Liver (tissue), 9 donors: ENCODE results near the gene GTF2E1. TPM values are rescaled to one million over a fixed set of nuclear protein-coding genes. Genes with fewer than 3 reads are reported as not detected.

Source experiments
- DNase-seq: peaks from one replicate; pipeline ENCODE4 v3.0.0-alpha.2; 2017; ENCODE audit warnings: low spot score
- H3K27ac ChIP-seq, 2 donors: one replicate each; pipeline ENCODE4 v1.7.0; 2013; ENCODE audit warnings: inconsistent platforms in 2 of 2, low read length in 2 of 2, control low read depth in 1 of 2, low read depth in 1 of 2, mild to moderate bottlenecking in 1 of 2
- H3K27me3 ChIP-seq, 4 donors: one replicate each; pipeline versions ENCODE4 v1.6.1 to v1.7.0; 2013; ENCODE audit warnings: low read length in 3 of 4, inconsistent platforms in 1 of 4, mild to moderate bottlenecking in 1 of 4, moderate library complexity in 1 of 4; ENCODE audit not compliant: control insufficient read depth in 4 of 4, insufficient read depth in 4 of 4
- H3K36me3 ChIP-seq, 4 donors: one replicate each; pipeline versions ENCODE4 v1.6.1 to v1.7.0; 2013; ENCODE audit warnings: low read length in 3 of 4, mild to moderate bottlenecking in 3 of 4, low read depth in 1 of 4, moderate library complexity in 1 of 4; ENCODE audit not compliant: control insufficient read depth in 4 of 4, insufficient read depth in 3 of 4
- H3K4me1 ChIP-seq, 4 donors: one replicate each; pipeline versions ENCODE4 v1.6.1 to v1.7.0; 2013; ENCODE audit warnings: low read length in 3 of 4, mild to moderate bottlenecking in 3 of 4, moderate library complexity in 1 of 4; ENCODE audit not compliant: control insufficient read depth in 4 of 4, insufficient read depth in 4 of 4
- H3K4me3 ChIP-seq, 3 donors: one replicate each; pipeline versions ENCODE4 v1.6.1 to v1.7.0; 2013; ENCODE audit warnings: low read length in 3 of 3, control low read depth in 1 of 3, low read depth in 1 of 3, mild to moderate bottlenecking in 1 of 3
- H3K9ac ChIP-seq, 2 donors: one replicate each; pipeline ENCODE4 v1.7.0; 2013; ENCODE audit warnings: low read length in 2 of 2, mild to moderate bottlenecking in 2 of 2, moderate library complexity in 2 of 2, control low read depth in 1 of 2, low read depth in 1 of 2
- H3K9me3 ChIP-seq, 4 donors: one replicate each; pipeline versions ENCODE4 v1.6.1 to v1.7.0; 2013; ENCODE audit warnings: low read length in 3 of 4; ENCODE audit not compliant: control insufficient read depth in 4 of 4
- EGR1 ChIP-seq, 2 donors: IDR thresholded peaks; 2 replicates each; pipeline ENCODE4 v1.6.1; 2016 to 2018; ENCODE audit warnings: antibody characterized with exemption in 2 of 2, low read depth in 2 of 2
- FOXA1 ChIP-seq: IDR thresholded peaks from 2 replicates; pipeline ENCODE4 v1.6.1; 2016; ENCODE audit warnings: antibody characterized with exemption
- FOXA2 ChIP-seq: IDR thresholded peaks from 2 replicates; pipeline ENCODE4 v1.6.1; 2016; ENCODE audit warnings: antibody characterized with exemption
- GABPA ChIP-seq, 2 donors: IDR thresholded peaks in 1 of 2; conservative IDR thresholded peaks in 1 of 2; 2 replicates each; pipeline ENCODE4 v1.6.1; 2016; ENCODE audit warnings: antibody characterized with exemption in 2 of 2, mild to moderate bottlenecking in 1 of 2, moderate library complexity in 1 of 2
- HNF4A ChIP-seq, 2 donors: conservative IDR thresholded peaks; 2 replicates each; pipeline ENCODE4 v1.6.1; 2016; ENCODE audit warnings: antibody characterized with exemption in 2 of 2, mild to moderate bottlenecking in 2 of 2
- HNF4G ChIP-seq: IDR thresholded peaks from 2 replicates; pipeline ENCODE4 v1.6.1; 2016; ENCODE audit warnings: antibody characterized with exemption
- JUND ChIP-seq, 2 donors: IDR thresholded peaks; 2 replicates each; pipeline ENCODE4 v1.6.1; 2016; ENCODE audit warnings: antibody characterized with exemption in 2 of 2
- NR2F2 ChIP-seq: IDR thresholded peaks from 2 replicates; pipeline ENCODE4 v1.6.1; 2016; ENCODE audit warnings: antibody characterized with exemption
- RXRA ChIP-seq, 2 donors: IDR thresholded peaks; 2 replicates each; pipeline ENCODE4 v1.6.1; 2017 to 2018; ENCODE audit warnings: antibody characterized with exemption in 2 of 2, mild to moderate bottlenecking in 1 of 2
- SP1 ChIP-seq: IDR thresholded peaks from 2 replicates; pipeline ENCODE4 v1.6.1; 2018; ENCODE audit warnings: antibody characterized with exemption, mild to moderate bottlenecking
- TAF1 ChIP-seq: conservative IDR thresholded peaks from 2 replicates; pipeline ENCODE4 v1.6.1; 2016; ENCODE audit warnings: antibody characterized with exemption, mild to moderate bottlenecking
- YY1 ChIP-seq: IDR thresholded peaks from 2 replicates; pipeline ENCODE4 v1.6.1; 2016; ENCODE audit warnings: antibody characterized with exemption, mild to moderate bottlenecking
- WGBS: extraction: QIAGEN DNeasy Blood & Tissue Kit; methylation state at CpG from one replicate; pipeline ENCODE4 v1.1.7; 2013; 5-methylcytosine and 5-hydroxymethylcytosine counted together
- polyA plus RNA-seq, 2 donors: library from polyadenylated mRNA; stranded (reverse) in 1 of 2; unstranded in 1 of 2; fragments of 200-250 nt in 1 of 2; fragments of >200 nt in 1 of 2; fragmentation: Nextera tagmentation in 1 of 2; extraction: Ambion mirVana in 1 of 2; gene quantifications; one replicate each; pipeline versions ENCODE4 v1.2.1 to v1.2.3, GENCODE V29; 2013 to 2015
- total RNA-seq, 2 donors: library from RNA; depleted of rRNA; stranded (reverse); fragments of >200 nt; gene quantifications; one replicate each; pipeline ENCODE4 v1.2.3, GENCODE V29; 2014
- TF ChIP-seq, protein P1 (sequence below): IDR thresholded peaks from 2 replicates; pipeline ENCODE4 v1.6.1; 2016; ENCODE audit warnings: antibody characterized with exemption
- TF ChIP-seq, protein P2 (sequence below): IDR thresholded peaks from 2 replicates; pipeline ENCODE4 v1.6.1; 2016; ENCODE audit warnings: antibody characterized with exemption, mild to moderate bottlenecking
- TF ChIP-seq, protein P3 (sequence below): fragments of 150-350 bp; IDR thresholded peaks from 2 replicates; pipeline ENCODE4 v1.5.1; 2017; ENCODE audit warnings: improper control_type of control experiment, low read depth, low read length; ENCODE audit not compliant: missing input control
- TF ChIP-seq, protein P4 (sequence below): IDR thresholded peaks from 2 replicates; pipeline ENCODE4 v1.6.1; 2016; ENCODE audit warnings: antibody characterized with exemption
- donor health status: healthy.
- donor health status: healthy.
- donor health status: healthy.
- donor health status: healthy.
- donor health status: healthy.

The GTF2E1 gene
- total and polyA plus RNA-seq, 4 donors = 2.3 to 9.5 (median 3.9) TPM

DNA sequence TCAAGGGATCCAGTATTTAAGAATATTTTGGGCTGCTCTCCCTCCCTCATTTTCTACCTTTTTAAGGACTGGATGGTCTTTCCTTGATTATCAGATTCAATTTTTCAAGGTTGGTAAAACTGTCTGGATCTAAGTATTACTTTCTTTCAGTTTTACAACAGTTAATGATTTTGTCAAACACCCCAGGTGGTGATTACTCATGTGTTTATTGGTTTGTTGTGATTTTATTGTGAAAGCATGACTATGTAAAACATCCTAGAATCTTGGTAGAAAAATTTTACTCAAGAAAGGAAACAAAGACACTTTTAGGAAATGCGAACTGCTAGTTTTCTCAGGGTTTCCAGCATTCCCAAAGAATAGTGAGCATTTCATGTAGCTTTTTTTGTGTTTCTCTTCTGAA lies 7.3 kb downstream of the GTF2E1 start:
- TF ChIP-seq FOXA2 (no peak), HNF4A (conservative IDR thresholded peaks at IDR 0.05) (no peak), FOXA1 (no peak), TAF1 (no peak), YY1 (no peak), HNF4G (no peak), JUND (IDR thresholded peaks at IDR 0.05) (no peak)
- TF ChIP-seq, protein P1, sequence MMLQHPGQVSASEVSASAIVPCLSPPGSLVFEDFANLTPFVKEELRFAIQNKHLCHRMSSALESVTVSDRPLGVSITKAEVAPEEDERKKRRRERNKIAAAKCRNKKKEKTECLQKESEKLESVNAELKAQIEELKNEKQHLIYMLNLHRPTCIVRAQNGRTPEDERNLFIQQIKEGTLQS = no peak
- TF ChIP-seq, protein P2, sequence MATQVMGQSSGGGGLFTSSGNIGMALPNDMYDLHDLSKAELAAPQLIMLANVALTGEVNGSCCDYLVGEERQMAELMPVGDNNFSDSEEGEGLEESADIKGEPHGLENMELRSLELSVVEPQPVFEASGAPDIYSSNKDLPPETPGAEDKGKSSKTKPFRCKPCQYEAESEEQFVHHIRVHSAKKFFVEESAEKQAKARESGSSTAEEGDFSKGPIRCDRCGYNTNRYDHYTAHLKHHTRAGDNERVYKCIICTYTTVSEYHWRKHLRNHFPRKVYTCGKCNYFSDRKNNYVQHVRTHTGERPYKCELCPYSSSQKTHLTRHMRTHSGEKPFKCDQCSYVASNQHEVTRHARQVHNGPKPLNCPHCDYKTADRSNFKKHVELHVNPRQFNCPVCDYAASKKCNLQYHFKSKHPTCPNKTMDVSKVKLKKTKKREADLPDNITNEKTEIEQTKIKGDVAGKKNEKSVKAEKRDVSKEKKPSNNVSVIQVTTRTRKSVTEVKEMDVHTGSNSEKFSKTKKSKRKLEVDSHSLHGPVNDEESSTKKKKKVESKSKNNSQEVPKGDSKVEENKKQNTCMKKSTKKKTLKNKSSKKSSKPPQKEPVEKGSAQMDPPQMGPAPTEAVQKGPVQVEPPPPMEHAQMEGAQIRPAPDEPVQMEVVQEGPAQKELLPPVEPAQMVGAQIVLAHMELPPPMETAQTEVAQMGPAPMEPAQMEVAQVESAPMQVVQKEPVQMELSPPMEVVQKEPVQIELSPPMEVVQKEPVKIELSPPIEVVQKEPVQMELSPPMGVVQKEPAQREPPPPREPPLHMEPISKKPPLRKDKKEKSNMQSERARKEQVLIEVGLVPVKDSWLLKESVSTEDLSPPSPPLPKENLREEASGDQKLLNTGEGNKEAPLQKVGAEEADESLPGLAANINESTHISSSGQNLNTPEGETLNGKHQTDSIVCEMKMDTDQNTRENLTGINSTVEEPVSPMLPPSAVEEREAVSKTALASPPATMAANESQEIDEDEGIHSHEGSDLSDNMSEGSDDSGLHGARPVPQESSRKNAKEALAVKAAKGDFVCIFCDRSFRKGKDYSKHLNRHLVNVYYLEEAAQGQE = no peak
- TF ChIP-seq, protein P3, sequence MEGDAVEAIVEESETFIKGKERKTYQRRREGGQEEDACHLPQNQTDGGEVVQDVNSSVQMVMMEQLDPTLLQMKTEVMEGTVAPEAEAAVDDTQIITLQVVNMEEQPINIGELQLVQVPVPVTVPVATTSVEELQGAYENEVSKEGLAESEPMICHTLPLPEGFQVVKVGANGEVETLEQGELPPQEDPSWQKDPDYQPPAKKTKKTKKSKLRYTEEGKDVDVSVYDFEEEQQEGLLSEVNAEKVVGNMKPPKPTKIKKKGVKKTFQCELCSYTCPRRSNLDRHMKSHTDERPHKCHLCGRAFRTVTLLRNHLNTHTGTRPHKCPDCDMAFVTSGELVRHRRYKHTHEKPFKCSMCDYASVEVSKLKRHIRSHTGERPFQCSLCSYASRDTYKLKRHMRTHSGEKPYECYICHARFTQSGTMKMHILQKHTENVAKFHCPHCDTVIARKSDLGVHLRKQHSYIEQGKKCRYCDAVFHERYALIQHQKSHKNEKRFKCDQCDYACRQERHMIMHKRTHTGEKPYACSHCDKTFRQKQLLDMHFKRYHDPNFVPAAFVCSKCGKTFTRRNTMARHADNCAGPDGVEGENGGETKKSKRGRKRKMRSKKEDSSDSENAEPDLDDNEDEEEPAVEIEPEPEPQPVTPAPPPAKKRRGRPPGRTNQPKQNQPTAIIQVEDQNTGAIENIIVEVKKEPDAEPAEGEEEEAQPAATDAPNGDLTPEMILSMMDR = no peak
- TF ChIP-seq, protein P4, sequence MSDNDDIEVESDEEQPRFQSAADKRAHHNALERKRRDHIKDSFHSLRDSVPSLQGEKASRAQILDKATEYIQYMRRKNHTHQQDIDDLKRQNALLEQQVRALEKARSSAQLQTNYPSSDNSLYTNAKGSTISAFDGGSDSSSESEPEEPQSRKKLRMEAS = no peak

DNA sequence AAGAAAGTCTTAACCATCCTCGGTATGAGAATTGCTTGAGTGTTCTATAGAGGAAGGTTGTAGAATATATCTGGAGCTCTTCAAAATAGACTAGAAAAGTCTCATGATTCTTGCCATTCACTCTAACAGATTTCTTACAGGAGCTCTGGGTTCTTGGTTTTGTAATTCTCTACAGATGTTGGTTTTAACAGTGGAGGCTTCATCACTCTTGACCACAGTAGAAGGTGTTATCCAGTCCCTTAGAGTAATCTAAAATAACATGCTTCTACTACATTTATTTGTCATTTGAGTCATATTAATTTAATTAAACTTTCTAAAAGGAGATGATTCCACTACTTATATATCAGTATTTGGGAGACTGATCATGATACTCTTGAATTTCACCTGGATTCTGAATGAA lies 9.7 kb downstream of the GTF2E1 start:
- no peak for DNase-seq
- Histone ChIP-seq H3K9me3 (no peaks in the 10 kb centered on the region), H3K36me3 (peaks cover 0 to 6% (median 3%) of the 10 kb centered on the region in 4 donors), H3K27ac (no peak overlapping the region), H3K27me3 (no peaks in the 10 kb centered on the region), H3K4me1 (no peaks in the 10 kb centered on the region), H3K4me3 (no peak overlapping the region), H3K9ac (no peak overlapping the region)
- TF ChIP-seq YY1 = no peak
- TF ChIP-seq FOXA2 = no peak
- TF ChIP-seq, protein P3 = no peak
- no peak for TF ChIP-seq HNF4A (conservative IDR thresholded peaks at IDR 0.05)
- TF ChIP-seq GABPA (IDR thresholded peaks at IDR 0.05 in 1 of 2, conservative IDR thresholded peaks at IDR 0.05 in 1 of 2) = no peak
- TF ChIP-seq, protein P2 = no peak
- TF ChIP-seq, protein P4 = no peak
- TF ChIP-seq, protein P1 = no peak
- TF ChIP-seq JUND (IDR thresholded peaks at IDR 0.05) = no peak
- no peak for TF ChIP-seq SP1
- no peak for TF ChIP-seq RXRA (IDR thresholded peaks at IDR 0.05)
- no peak for TF ChIP-seq FOXA1
- TF ChIP-seq NR2F2 = no peak
- TF ChIP-seq HNF4G = no peak
- TF ChIP-seq EGR1 (IDR thresholded peaks at IDR 0.05; ENCODE audit: low read depth in 2 of 2) = no peak
- 94% methylated on average over 1 of the region's 1 CpG for WGBS

More for the DNA sequence above, 7.3 kb downstream of the GTF2E1 start:
- Histone ChIP-seq H3K9ac (no peak overlapping the region), H3K4me1 (no peaks in the 10 kb centered on the region), H3K9me3 (no peaks in the 10 kb centered on the region), H3K4me3 (no peak overlapping the region), H3K36me3 (peaks cover 0 to 6% (median 3%) of the 10 kb centered on the region in 4 donors), H3K27me3 (no peaks in the 10 kb centered on the region), H3K27ac (no peak overlapping the region)
- WGBS = 99% methylated on average over 1 of the region's 1 CpG
- DNase-seq = no peak
